ENCODE measurements around the gene PIP5KL1.

GRCh38 chr9:127896395-127897192, 34.0 kb downstream of the PIP5KL1 start:
- TF ChIP-seq CTCF (conservative IDR thresholded peaks at IDR 0.05; ENCODE audit: low read length) (no peak), EZH2phosphoT487 (IDR thresholded peaks at IDR 0.05; ENCODE audit: borderline replicate concordance, low read depth, low read length) (no peak)

Data from OCI-LY7 (cell line).